ENCODE results near the gene TBC1D2B. TPM values are rescaled to one million over a fixed set of nuclear protein-coding genes. Genes with fewer than 3 reads are reported as not detected.
"Not testable (repeated sequence)": the region's sequence is repeated elsewhere in the genome, so short reads cannot be mapped to it uniquely, and the experiment has no call there.

TBC1D2B gene
- total and polyA plus RNA-seq, 11 donors, result 5.1 to 45.2 (median 10.1) TPM

DNA sequence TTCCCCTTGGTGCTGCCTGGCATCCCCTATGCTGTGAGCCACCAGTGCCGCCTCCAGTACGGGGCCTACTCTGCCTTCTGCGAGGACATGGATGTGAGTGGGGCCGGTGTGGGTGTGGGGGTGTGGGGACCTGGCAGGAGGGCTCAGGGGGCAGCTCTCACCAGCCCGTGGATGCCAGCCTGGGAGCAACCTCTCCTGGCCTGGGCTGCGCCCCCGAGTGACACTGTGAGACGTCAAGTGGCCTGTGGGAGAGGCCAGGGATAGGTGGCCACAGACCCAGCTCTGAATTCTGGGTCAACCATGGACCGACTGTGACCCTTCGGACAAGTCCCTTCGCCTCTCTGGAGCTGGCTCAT lies 101.4 kb downstream of the TBC1D2B start:
- WGBS, 4 donors, result 88 to 97% (median 91%) methylated on average over 2 to 11 of the region's 11 CpGs
- intact Hi-C loops (cut with DNase I), result loop anchor here in 1 of 10 donors (10.0 kb wide), 1 partner anchor 799 kb away; no protein-coding TSS in a partner anchor
- H3K27me3 ChIP-seq, H3K9me3 ChIP-seq, H3K4me3 ChIP-seq, H3K36me3 ChIP-seq, DNase-seq, ATAC-seq: not testable (repeated sequence)
- Histone ChIP-seq H3K4me1 (peaks cover 0 to 26% (median 20%) of the 10 kb centered on the region in 12 donors), H3K27ac (peak overlapping the region in 1 of 12 donors; percentile 63)

- Histone ChIP-seq H3K4me3 (no peak overlapping the region), H3K9me3 (no peaks in the 10 kb centered on the region), H3K27me3 (no peaks in the 10 kb centered on the region), H3K4me1 (peaks cover 0 to 26% (median 20%) of the 10 kb centered on the region in 12 donors), H3K36me3 (no peaks in the 10 kb centered on the region), H3K27ac (peak overlapping the region in 7 of 12 donors; percentile 6 to 63 (median 46))
- 49 to 68% (median 53%) methylated on average over 13 to 26 of the region's 26 CpGs for whole genome bisulfite sequencing, 4 donors
- DNase-seq (peak in 2 of 5 donors; percentile 67 to 72), ATAC-seq (peak; percentile 12 to 68 (median 29))
- intact Hi-C loops (cut with DNase I), result loop anchor here in 2 of 10 donors (2.0 to 10.0 kb wide), 2 partner anchors 15 to 799 kb away; no protein-coding TSS in a partner anchor
- TF ChIP-seq POLR2A (IDR thresholded peaks at IDR 0.05) (no peak), CTCF (IDR thresholded peaks at IDR 0.05) (no peak)
Measured at GRCh38 chr15:77975332-77976094, 102.0 kb downstream of the TBC1D2B start.

- intact Hi-C loops (cut with DNase I), result loop anchor here in 2 of 10 donors (2.0 to 10.0 kb wide), 2 partner anchors 16 to 800 kb away; no protein-coding TSS in a partner anchor
- DNase-seq, result no peak
- ATAC-seq, result no peak
- TF ChIP-seq CTCF (IDR thresholded peaks at IDR 0.05) (no peak), POLR2A (IDR thresholded peaks at IDR 0.05) (no peak)
- Histone ChIP-seq H3K36me3 (no peaks in the 10 kb centered on the region), H3K4me3 (no peak overlapping the region), H3K27ac (peak overlapping the region in 8 of 12 donors; percentile 6 to 81 (median 52)), H3K27me3 (no peaks in the 10 kb centered on the region), H3K9me3 (no peaks in the 10 kb centered on the region), H3K4me1 (peaks cover 0 to 31% (median 20%) of the 10 kb centered on the region in 12 donors)
- 69 to 82% (median 75%) methylated on average over 10 to 14 of the region's 14 CpGs for WGBS, 4 donors
Measured at GRCh38 chr15:77974416-77975331, 102.8 kb downstream of the TBC1D2B start.

- no peaks in the 10 kb centered on the region for H3K36me3 ChIP-seq
- no peak overlapping the region for H3K4me3 ChIP-seq
- intact Hi-C loops (cut with DNase I), result loop anchor here in 2 of 10 donors (2.0 to 10.0 kb wide), 2 partner anchors 17 to 801 kb away; no protein-coding TSS in a partner anchor
- DNase-seq (peak in 4 of 5 donors; percentile 59 to 85 (median 71)), ATAC-seq (peak; percentile 43 to 75 (median 72))
- TF ChIP-seq POLR2A (IDR thresholded peaks at IDR 0.05) (no peak), CTCF (IDR thresholded peaks at IDR 0.05) (no peak)
- H3K27ac ChIP-seq, result peak overlapping the region in 8 of 12 donors; percentile 50 to 81 (median 60)
- no peaks in the 10 kb centered on the region for H3K27me3 ChIP-seq
- WGBS, 4 donors, result 22 to 34% (median 28%) methylated on average over 6 of the region's 6 CpGs
- H3K4me1 ChIP-seq, result peaks cover 0 to 31% (median 20%) of the 10 kb centered on the region in 12 donors
- no peaks in the 10 kb centered on the region for H3K9me3 ChIP-seq
Measured at GRCh38 chr15:77974098-77974414, 103.5 kb downstream of the TBC1D2B start.

DNA sequence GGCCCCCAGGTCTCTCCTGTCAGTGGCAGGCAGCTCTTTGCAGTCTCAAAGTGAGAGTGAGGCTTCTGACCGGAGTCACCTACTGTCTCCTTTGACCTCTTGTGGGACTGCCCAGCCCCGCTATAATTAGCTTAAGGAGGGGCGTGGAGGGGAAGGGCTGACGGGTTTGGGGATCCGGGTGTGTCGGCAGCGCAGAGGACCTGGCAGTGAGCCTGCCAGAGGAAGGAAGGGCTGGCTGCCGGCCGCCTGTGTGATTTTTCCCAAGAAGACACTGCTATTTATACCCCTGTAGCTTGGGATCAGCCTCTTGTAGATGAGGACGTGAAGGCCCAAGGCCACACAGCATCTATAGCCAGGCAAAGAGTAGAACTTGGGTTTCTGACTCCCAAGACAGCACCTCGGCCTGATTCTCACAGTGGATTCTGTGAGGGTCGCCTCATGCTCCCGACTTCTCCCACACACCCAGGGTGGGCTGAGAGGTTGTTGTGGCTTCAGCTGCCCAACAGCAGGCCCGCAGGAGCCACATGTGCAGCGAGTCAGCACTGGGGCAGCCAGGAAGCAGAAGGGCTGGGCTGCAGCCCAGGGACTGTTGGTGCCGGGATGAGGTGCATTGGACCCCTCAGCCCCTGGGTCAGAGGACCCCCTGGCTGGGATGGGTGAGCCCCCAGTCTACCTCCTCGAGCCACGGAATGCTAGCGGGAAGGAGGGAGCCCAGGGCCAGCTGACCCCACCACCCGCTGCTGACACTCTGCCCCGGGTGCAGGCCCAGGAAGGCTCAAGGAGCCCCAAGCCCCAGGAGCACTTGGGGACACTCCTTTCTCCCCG lies 104.0 kb downstream of the TBC1D2B start:
- not testable (repeated sequence) for H3K4me3 ChIP-seq, DNase-seq, H3K9me3 ChIP-seq, H3K36me3 ChIP-seq, H3K27me3 ChIP-seq
- 36 to 49% (median 43%) methylated on average over 3 to 10 of the region's 22 CpGs for WGBS, 4 donors
- peak; percentile 51 to 74 (median 68) for ATAC-seq
- intact Hi-C loops (cut with DNase I), result loop anchor here in 2 of 10 donors (2.0 to 10.0 kb wide), 2 partner anchors 17 to 801 kb away; no protein-coding TSS in a partner anchor
- Histone ChIP-seq H3K4me1 (peaks cover 0 to 31% (median 20%) of the 10 kb centered on the region in 12 donors), H3K27ac (peak overlapping the region in 8 of 12 donors; percentile 50 to 81 (median 60))

DNA sequence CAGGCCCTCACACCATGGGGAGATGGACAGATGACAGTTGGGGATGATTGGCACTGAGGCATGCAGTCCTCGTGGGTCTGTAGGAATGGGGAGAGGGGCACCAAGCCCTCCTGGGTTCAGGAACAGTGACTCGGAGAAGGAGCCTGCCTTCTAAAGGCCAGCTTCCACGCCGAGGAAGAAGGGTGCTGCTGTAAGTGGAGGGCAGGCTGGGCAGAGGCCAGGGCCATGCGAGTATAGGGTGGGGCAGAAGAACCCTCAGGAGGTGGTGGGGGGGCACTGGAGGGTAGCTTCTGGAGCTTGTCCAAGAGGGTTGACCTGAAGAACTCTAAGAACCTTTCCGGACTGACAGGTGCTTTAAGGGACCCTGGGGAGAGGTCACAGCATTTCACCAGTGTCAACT lies 104.8 kb downstream of the TBC1D2B start:
- not testable (repeated sequence) for H3K4me3 ChIP-seq, DNase-seq, H3K9me3 ChIP-seq, H3K27me3 ChIP-seq, H3K27ac ChIP-seq, H3K36me3 ChIP-seq, ATAC-seq
- 77 to 95% (median 80%) methylated on average over 5 of the region's 6 CpGs for WGBS, 4 donors
- intact Hi-C loops (cut with DNase I), result loop anchor here in 1 of 10 donors (10.0 kb wide), 1 partner anchor 802 kb away; no protein-coding TSS in a partner anchor
- H3K4me1 ChIP-seq, result peaks cover 0 to 31% (median 20%) of the 10 kb centered on the region in 12 donors

Data from heart left ventricle (tissue), 16 donors.